AG04449 (cell line): ENCODE measurements around the gene TAF6L.
A peak's percentile ranks its signal among the peaks of the same experiment; 100 is the strongest.

Source experiments
- CTCF ChIA-PET: fragments of 350-600 bp; formaldehyde crosslinking; extraction: SDS; loops from one replicate; lab custom pipeline; 2021; ENCODE audit warnings: antibody characterized with exemption; lab: Yijun Ruan, JAX
- POLR2A ChIA-PET: fragments of 400-600, 350-600 bp; formaldehyde crosslinking; extraction: SDS; loops from one replicate; lab custom pipeline; 2020; ENCODE audit warnings: antibody characterized with exemption, inconsistent platforms; lab: Yijun Ruan, JAX
- DNase-seq: peaks from one replicate; pipeline ENCODE4 v3.0.0-alpha.2; 2010; ENCODE audit warnings: low read depth, low spot score
- H3K4me3 ChIP-seq: 2 replicates; pipeline ENCODE4 v1.5.1; 2011; ENCODE audit warnings: low read depth, mild to moderate bottlenecking, control low read depth, low read length
- TF ChIP-seq, protein P1 (sequence below): IDR thresholded peaks from one replicate; pipeline ENCODE4 v1.5.1; 2011; ENCODE audit warnings: mild to moderate bottlenecking, moderate library complexity, low read length, control low read depth, inconsistent platforms; ENCODE audit not compliant: insufficient read depth; ENCODE audit errors: missing control alignments

The TAF6L gene

DNA sequence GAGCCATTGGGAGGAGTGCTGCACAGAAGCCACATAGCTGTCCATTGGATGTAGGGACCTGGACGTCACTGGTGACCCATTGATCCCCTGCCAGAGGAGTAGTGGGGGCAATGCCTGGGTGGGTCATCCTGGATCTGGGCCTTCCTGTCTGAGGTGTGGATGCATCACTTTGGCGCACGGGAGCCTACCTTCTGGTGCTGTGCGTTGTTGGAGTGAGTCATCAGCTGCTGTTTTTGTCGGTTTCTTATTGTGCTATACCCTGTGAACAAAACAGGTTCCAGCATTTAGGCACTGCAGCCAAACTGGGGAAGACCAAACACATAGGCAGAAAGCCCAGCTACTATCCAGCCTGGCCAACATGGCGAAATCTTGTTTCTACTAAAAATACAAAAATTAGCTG, 3.2 kb downstream of the TAF6L start:
- CTCF ChIA-PET, result interaction anchor here (13.3 kb wide), 1 partner anchor 12 kb away, joined by 189 read pairs; the partner anchor contains the start of gene TMEM179B
- H3K4me3 ChIP-seq, result no peak overlapping the region
- TF ChIP-seq, protein P1, sequence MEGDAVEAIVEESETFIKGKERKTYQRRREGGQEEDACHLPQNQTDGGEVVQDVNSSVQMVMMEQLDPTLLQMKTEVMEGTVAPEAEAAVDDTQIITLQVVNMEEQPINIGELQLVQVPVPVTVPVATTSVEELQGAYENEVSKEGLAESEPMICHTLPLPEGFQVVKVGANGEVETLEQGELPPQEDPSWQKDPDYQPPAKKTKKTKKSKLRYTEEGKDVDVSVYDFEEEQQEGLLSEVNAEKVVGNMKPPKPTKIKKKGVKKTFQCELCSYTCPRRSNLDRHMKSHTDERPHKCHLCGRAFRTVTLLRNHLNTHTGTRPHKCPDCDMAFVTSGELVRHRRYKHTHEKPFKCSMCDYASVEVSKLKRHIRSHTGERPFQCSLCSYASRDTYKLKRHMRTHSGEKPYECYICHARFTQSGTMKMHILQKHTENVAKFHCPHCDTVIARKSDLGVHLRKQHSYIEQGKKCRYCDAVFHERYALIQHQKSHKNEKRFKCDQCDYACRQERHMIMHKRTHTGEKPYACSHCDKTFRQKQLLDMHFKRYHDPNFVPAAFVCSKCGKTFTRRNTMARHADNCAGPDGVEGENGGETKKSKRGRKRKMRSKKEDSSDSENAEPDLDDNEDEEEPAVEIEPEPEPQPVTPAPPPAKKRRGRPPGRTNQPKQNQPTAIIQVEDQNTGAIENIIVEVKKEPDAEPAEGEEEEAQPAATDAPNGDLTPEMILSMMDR, result no peak
- DNase-seq, result no peak
- POLR2A ChIA-PET, result interaction anchor here (0.7 to 1.9 kb wide), 2 partner anchors 12 to 67 kb away, joined by 4 to 6 read pairs; no protein-coding TSS in a partner anchor

DNA sequence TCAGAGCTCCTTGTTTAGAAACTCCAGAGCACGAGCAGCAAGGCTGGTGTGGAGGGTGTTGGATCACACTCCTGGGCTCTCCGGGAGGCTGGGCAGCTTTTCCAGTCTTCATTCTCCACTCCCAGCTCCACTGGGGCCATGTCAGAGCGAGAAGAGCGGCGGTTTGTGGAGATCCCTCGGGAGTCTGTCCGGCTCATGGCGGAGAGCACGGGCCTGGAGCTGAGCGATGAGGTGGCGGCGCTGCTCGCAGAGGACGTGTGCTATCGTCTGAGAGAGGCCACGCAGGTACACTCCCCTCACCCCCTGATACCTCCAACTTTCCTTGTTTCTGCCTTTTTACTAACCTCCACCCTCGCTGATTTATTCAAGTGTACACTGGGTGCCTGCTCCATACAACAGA, 4.5 kb downstream of the TAF6L start:
- no peak overlapping the region for H3K4me3 ChIP-seq
- TF ChIP-seq, protein P1, result no peak
- CTCF ChIA-PET, result interaction anchor here (1.4 to 13.3 kb wide), 2 partner anchors 11 to 15 kb away, joined by 3 to 189 read pairs; partner anchors contain the start of gene TMEM179B
- POLR2A ChIA-PET, result interaction anchor here (1.9 kb wide), 1 partner anchor 65 kb away, joined by 6 read pairs; no protein-coding TSS in a partner anchor
- DNase-seq, result no peak

DNA sequence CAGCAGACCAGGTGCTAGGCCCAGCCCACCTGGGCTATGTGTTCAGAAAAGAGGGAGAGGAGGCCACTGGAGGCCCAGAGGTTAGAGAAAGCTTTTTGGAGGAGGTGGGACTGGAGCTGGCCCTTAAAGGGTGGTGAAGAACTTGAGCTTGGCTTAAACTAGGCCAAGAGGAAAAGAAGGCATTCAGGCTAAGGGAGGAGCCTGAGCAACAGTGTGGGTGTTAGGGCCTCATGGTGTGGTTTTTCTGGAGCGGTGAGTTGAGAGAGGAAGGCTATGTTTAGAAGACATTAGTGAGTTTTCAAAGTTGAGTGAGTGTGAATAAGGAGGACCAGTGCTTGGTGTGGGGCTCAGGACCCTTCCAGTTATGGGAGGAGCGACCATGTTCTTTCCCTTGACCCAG, 6.2 kb downstream of the TAF6L start:
- POLR2A ChIA-PET, result interaction anchor here (1.2 kb wide), 1 partner anchor 9 kb away, joined by 4 read pairs; no protein-coding TSS in a partner anchor
- no peak overlapping the region for H3K4me3 ChIP-seq
- CTCF ChIA-PET, result interaction anchor here (13.3 kb wide), 1 partner anchor 9 kb away, joined by 189 read pairs; the partner anchor contains the start of gene TMEM179B
- TF ChIP-seq, protein P1, result no peak
- no peak for DNase-seq

DNA sequence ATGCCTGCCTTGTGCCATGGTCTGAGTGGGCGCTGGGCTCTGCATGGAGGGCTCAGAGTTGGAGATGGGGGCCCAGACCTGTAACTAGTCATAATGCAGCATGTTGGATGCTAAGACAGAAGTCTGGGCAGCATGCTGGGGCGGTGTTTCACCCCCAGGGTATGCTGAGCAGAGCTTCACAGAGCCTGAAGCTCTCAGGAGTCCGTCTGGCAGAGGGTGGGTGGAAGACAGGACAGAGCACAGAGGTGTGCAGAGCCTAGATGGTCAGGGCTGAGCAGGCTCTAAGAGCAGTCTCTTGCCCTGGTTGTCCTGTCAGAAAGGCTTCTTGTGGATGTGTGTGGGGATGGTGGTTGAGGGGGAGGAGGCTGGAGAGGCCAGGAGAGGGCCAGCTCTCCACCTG, 7.2 kb downstream of the TAF6L start:
- no peak for DNase-seq
- TF ChIP-seq, protein P1, result no peak
- POLR2A ChIA-PET, result no interaction called here
- no peak overlapping the region for H3K4me3 ChIP-seq
- CTCF ChIA-PET, result interaction anchor here (13.3 kb wide), 1 partner anchor 8 kb away, joined by 189 read pairs; the partner anchor contains the start of gene TMEM179B

DNA sequence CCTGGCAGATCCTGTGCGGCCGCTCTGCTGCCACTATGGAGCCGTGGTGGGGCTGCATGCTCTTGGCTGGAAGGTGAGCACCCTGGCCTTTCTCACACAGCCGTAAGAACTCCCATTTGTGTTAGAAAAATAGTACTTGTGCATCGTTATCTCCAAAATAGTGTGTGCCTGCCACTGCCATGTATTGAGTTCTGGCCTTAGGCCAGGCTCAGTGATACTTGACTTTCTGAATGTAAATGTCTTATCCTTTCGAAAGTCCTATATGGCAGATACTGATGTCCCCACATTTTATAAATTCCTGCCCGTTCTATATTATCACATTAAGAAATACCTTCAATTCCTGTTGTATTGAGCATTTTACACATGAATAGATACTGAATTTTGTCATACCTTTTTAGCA, 11.6 kb downstream of the TAF6L start:
- CTCF ChIA-PET, result no interaction called here
- POLR2A ChIA-PET, result no interaction called here
- DNase-seq, result no peak
- no peak overlapping the region for H3K4me3 ChIP-seq
- TF ChIP-seq, protein P1, result no peak

DNA sequence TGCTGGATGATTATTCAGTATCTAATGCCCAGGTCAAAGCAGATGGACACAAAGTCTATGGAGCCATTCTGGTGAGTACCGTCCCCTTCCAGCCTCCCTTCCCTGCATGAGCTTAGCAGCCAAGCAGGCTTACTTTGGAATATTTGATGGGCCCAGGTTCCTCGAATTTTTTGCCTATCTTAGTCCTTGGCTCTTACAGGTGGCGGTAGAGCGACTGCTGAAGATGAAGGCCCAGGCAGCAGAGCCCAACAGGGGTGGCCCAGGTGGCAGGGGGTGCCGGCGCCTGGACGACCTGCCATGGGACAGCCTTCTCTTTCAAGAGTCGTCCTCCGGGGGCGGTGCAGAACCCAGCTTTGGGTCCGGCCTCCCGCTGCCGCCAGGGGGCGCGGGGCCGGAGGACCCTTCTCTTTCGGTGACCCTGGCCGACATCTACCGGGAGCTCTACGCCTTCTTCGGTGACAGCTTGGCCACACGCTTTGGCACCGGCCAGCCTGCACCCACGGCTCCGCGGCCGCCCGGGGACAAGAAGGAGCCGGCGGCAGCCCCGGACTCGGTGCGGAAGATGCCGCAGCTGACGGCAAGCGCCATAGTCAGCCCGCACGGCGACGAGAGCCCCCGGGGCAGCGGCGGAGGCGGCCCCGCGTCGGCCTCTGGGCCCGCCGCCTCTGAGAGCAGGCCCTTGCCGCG, 15.3 kb downstream of the TAF6L start:
- no peak for DNase-seq
- peak overlapping the region; percentile 95 for H3K4me3 ChIP-seq
- POLR2A ChIA-PET, result interaction anchor here (0.7 to 3.7 kb wide), 15 partner anchors 9 to 95 kb away, joined by 3 to 41 read pairs (median 4); partner anchors contain the start of genes HNRNPUL2, TAF6L, TTC9C and ZBTB3
- CTCF ChIA-PET, result interaction anchor here (0.9 to 5.1 kb wide), 43 partner anchors 10 to 427 kb away, joined by 3 to 189 read pairs (median 5); partner anchors contain the start of genes POLR2G, STX5, TAF6L and TEX54
- TF ChIP-seq, protein P1, result peak; percentile 100
